ENCODE data around the gene DNMBP. TPM values are rescaled to one million over a fixed set of nuclear protein-coding genes. Genes with fewer than 3 reads are reported as not detected.

The DNMBP gene
- total and polyA plus RNA-seq, 12 donors = 5.1 to 8.1 (median 7.1) TPM

DNA sequence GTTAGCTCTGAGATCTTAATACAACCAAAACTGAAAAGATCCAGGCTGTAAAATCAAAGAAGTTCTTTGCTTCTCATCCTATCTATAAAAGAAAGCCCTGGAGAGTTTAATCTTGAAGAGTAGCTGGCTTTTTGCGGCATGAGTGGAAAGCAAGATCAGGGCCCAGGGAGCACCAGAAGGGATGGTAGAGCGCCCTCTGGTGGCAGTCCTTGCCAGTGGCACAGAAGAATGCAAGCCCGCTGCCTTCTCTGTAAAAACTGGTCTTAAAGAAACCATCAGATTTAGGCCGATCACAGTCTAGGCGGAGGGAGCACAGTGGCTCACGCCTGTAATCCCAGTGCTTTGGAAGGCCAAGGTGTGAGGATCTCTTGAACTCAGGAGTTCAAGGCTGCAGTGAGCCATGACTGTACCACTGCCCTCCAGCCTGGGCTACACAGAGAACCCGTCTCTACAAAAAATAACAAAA, 36.3 kb upstream of the DNMBP start:
- intact Hi-C loops (cut with DNase I) = loop anchor here (1.0 to 10.0 kb wide), 10 partner anchors 34 to 201 kb away; no protein-coding TSS in a partner anchor
- H3K27me3 ChIP-seq = no peaks in the 10 kb centered on the region
- TF ChIP-seq, protein P1, sequence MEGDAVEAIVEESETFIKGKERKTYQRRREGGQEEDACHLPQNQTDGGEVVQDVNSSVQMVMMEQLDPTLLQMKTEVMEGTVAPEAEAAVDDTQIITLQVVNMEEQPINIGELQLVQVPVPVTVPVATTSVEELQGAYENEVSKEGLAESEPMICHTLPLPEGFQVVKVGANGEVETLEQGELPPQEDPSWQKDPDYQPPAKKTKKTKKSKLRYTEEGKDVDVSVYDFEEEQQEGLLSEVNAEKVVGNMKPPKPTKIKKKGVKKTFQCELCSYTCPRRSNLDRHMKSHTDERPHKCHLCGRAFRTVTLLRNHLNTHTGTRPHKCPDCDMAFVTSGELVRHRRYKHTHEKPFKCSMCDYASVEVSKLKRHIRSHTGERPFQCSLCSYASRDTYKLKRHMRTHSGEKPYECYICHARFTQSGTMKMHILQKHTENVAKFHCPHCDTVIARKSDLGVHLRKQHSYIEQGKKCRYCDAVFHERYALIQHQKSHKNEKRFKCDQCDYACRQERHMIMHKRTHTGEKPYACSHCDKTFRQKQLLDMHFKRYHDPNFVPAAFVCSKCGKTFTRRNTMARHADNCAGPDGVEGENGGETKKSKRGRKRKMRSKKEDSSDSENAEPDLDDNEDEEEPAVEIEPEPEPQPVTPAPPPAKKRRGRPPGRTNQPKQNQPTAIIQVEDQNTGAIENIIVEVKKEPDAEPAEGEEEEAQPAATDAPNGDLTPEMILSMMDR (IDR thresholded peaks at IDR 0.05) = peak; percentile 90 to 98 (median 96)
- no peak overlapping the region for H3K4me3 ChIP-seq
- WGBS, 2 donors = 17% methylated on average over 7 of the region's 7 CpGs
- ATAC-seq (peak; percentile 74 to 90 (median 80)), DNase-seq (peak; percentile 90)
- H3K9me3 ChIP-seq = no peaks in the 10 kb centered on the region
- H3K36me3 ChIP-seq = no peaks in the 10 kb centered on the region
- H3K27ac ChIP-seq = peak overlapping the region in 6 of 10 donors; percentile 2 to 80 (median 30)
- peaks cover 0 to 36% (median 29%) of the 10 kb centered on the region in 9 donors for H3K4me1 ChIP-seq

DNA sequence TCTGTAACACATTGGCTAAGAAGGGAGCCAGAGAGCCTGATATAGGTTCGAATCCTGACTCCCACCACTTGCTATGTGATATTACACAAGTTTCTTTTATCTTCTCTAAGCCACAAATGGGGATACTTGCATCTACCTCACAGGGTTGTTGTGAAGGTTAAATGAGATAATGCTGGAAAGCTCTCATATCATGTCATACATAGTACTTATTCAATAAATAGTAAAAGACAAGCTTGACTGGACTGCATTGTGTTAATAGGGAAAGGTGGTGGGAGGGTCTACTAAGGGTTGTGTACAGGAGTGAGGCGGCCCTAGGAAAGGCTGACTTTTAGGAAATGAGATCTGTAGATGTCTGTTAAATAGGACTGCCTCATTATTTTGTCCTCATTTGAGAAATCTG, 35.8 kb upstream of the DNMBP start:
- TF ChIP-seq, protein P1 (IDR thresholded peaks at IDR 0.05) = no peak
- Histone ChIP-seq H3K4me3 (no peak overlapping the region), H3K36me3 (no peaks in the 10 kb centered on the region), H3K27me3 (no peaks in the 10 kb centered on the region), H3K4me1 (peaks cover 0 to 36% (median 29%) of the 10 kb centered on the region in 9 donors), H3K9me3 (no peaks in the 10 kb centered on the region), H3K27ac (peak overlapping the region in 6 of 10 donors; percentile 2 to 80 (median 30))
- DNase-seq = no peak
- intact Hi-C loops (cut with DNase I) = loop anchor here in 8 of 10 donors (1.0 to 10.0 kb wide), 7 partner anchors 31 to 198 kb away; no protein-coding TSS in a partner anchor
- no peak for ATAC-seq
- 61 to 69% methylated on average over 2 of the region's 2 CpGs for WGBS, 2 donors

DNA sequence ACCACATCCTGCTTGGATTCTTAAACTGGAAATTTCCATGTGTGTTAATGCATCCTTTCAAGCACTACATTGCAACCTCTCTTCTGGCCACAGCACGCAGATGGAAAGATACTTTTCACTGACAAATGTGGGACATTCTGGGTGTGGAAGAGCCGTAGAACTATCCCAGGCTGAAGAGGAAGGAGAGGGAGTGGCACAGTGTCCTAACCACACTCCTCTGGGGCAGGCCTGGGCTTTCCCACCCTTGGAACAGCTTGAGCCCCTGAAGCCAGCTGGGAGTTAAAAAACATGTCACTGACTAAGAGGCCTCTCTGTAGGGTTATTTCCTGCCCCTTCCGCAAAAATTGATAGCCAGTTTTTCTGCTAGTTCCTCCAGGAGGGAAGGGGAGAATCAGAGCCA, 34.0 kb upstream of the DNMBP start:
- peaks cover 0 to 41% (median 32%) of the 10 kb centered on the region in 9 donors for H3K4me1 ChIP-seq
- TF ChIP-seq, protein P1 (IDR thresholded peaks at IDR 0.05) = no peak
- intact Hi-C loops (cut with DNase I) = loop anchor here in 3 of 10 donors (2.0 to 10.0 kb wide), 3 partner anchors 29 to 69 kb away; no protein-coding TSS in a partner anchor
- no peaks in the 10 kb centered on the region for H3K36me3 ChIP-seq
- peak overlapping the region; percentile 32 to 81 (median 73) for H3K27ac ChIP-seq
- peak; percentile 49 to 93 (median 90) for ATAC-seq
- H3K4me3 ChIP-seq = no peak overlapping the region
- 37 to 45% methylated on average over 3 of the region's 3 CpGs for WGBS, 2 donors
- no peaks in the 10 kb centered on the region for H3K9me3 ChIP-seq
- no peaks in the 10 kb centered on the region for H3K27me3 ChIP-seq
- peak; percentile 55 to 58 for DNase-seq

DNA sequence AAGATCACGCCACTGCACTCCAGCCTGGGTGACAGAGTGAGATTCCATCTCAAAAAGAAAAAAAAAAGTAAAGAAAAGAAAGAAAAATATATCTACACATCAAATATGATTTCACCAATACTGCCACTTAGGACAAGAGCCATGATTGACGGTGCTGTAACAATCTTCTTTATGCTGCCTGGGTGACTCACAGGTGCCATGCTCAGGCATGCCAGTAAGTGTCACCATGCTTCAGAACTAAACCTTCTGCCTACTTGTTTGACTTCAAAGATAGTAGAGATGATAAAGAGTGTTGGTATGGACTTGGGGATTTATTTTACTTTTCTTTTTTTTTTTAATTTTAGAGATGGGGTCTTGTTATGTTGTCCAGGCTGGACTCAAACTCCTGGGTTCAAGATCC, 33.6 kb upstream of the DNMBP start:
- WGBS, 2 donors = 80 to 93% methylated on average over 2 of the region's 2 CpGs
- intact Hi-C loops (cut with DNase I) = loop anchor here in 2 of 10 donors (10.0 kb wide), 1 partner anchor 69 kb away; no protein-coding TSS in a partner anchor
- no peak for DNase-seq
- Histone ChIP-seq H3K27me3 (no peaks in the 10 kb centered on the region), H3K9me3 (no peaks in the 10 kb centered on the region), H3K4me1 (peaks cover 0 to 44% (median 36%) of the 10 kb centered on the region in 9 donors), H3K36me3 (no peaks in the 10 kb centered on the region), H3K4me3 (no peak overlapping the region), H3K27ac (peak overlapping the region; percentile 32 to 81 (median 73))
- no peak for ATAC-seq
- TF ChIP-seq, protein P1 (IDR thresholded peaks at IDR 0.05) = no peak
